D721Med (cell line): Measurements from ENCODE around the gene IRF5.
"Not testable (repeated sequence)": the region's sequence is repeated elsewhere in the genome, so short reads cannot be mapped to it uniquely, and the experiment has no call there.

ENCODE experiments used
- DNase-seq: peaks from one replicate; pipeline ENCODE4 v3.0.0; 2011; ENCODE audit warnings: low spot score; ENCODE audit not compliant: insufficient read length
- FAIRE-seq: peaks from 2 replicates; lab custom pipeline; 2011; peaks lifted over from hg19 to GRCh38; lab: Jason Lieb, UNC
- CTCF ChIP-seq: IDR thresholded peaks from 2 replicates; pipeline ENCODE4 v1.5.1; 2012; ENCODE audit warnings: mild to moderate bottlenecking, control low read depth; ENCODE audit not compliant: insufficient read depth; ENCODE audit errors: missing control alignments

The IRF5 gene

GRCh38 chr7:128908750-128909624, 28.7 kb upstream of the IRF5 start:
- no peak for TF ChIP-seq CTCF
- no peak for DNase-seq
- no peak for FAIRE-seq

- TF ChIP-seq CTCF = no peak
- DNase-seq = peak; percentile 77
- FAIRE-seq = no peak
Observed at GRCh38 chr7:128909625-128910568, 27.8 kb upstream of the IRF5 start.

- DNase-seq = peak; percentile 77
- FAIRE-seq = no peak
- TF ChIP-seq CTCF = no peak
Observed at GRCh38 chr7:128910569-128910945, 27.2 kb upstream of the IRF5 start, which contains the start of gene KCP. KCP (minus strand) TSS chr7:128910709; CDS start chr7:128910676, 33 bp downstream.

- FAIRE-seq (no peak), DNase-seq (no peak)
- no peak for TF ChIP-seq CTCF
Observed at GRCh38 chr7:128911423-128912031, 26.2 kb upstream of the IRF5 start.

- DNase-seq (no peak), FAIRE-seq (no peak)
Observed at GRCh38 chr7:128912281-128912680, 25.4 kb upstream of the IRF5 start.

GRCh38 chr7:128912709-128913495, 24.8 kb upstream of the IRF5 start:
- not testable (repeated sequence) for FAIRE-seq, DNase-seq

More at GRCh38 chr7:128912281-128912680, 25.4 kb upstream of the IRF5 start:
- TF ChIP-seq CTCF = no peak
